Coronary artery (tissue), 2 donors: Measurements from ENCODE around the gene MXI1.
A peak's percentile ranks its signal among the peaks of the same experiment; 100 is the strongest.
"Not testable (repeated sequence)": the region's sequence is repeated elsewhere in the genome, so short reads cannot be mapped to it uniquely, and the experiment has no call there.

Experiments used
- DNase-seq: peaks from one replicate; pipeline ENCODE4 v3.0.0-alpha.2; 2017; ENCODE audit warnings: low spot score
- H3K27ac ChIP-seq, 2 donors: fragments of 200-600 bp; sonication (generic); one replicate each; pipeline ENCODE4 v1.5.1; 2016 to 2019
- H3K4me3 ChIP-seq: fragments of 200-600 bp; sonication (generic); 2 replicates; pipeline ENCODE4 v1.5.1; 2016; ENCODE audit warnings: mild to moderate bottlenecking, moderate library complexity
- TF ChIP-seq, protein P1 (sequence below): fragments of 200-600 bp; sonication (generic); IDR thresholded peaks from one replicate; pipeline ENCODE4 v1.5.1; 2019; ENCODE audit warnings: antibody characterized with exemption

Gene MXI1

DNA sequence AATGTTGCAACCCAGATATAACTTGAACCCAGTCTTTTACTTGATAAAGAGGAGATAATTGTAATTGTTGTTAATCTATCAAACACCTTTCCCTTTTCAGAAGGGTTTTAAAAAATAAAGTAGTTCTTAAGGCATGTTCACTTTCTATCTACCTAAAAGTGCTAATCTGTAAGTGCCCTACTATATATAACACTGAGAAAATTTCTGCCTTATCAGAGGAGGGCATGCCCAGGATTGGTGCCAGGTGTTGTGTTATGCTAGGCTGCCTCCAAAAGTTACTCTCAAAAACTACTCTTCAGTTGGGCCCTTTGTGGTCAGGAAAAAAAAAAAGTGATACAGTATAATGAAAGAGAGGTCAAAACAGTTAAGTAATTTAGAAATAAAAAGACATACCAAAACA is 61.0 kb downstream of the MXI1 start:
- TF ChIP-seq, protein P1, sequence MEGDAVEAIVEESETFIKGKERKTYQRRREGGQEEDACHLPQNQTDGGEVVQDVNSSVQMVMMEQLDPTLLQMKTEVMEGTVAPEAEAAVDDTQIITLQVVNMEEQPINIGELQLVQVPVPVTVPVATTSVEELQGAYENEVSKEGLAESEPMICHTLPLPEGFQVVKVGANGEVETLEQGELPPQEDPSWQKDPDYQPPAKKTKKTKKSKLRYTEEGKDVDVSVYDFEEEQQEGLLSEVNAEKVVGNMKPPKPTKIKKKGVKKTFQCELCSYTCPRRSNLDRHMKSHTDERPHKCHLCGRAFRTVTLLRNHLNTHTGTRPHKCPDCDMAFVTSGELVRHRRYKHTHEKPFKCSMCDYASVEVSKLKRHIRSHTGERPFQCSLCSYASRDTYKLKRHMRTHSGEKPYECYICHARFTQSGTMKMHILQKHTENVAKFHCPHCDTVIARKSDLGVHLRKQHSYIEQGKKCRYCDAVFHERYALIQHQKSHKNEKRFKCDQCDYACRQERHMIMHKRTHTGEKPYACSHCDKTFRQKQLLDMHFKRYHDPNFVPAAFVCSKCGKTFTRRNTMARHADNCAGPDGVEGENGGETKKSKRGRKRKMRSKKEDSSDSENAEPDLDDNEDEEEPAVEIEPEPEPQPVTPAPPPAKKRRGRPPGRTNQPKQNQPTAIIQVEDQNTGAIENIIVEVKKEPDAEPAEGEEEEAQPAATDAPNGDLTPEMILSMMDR: no peak
- peak overlapping the region; percentile 62 for H3K4me3 ChIP-seq
- DNase-seq: no peak
- H3K27ac ChIP-seq: peak overlapping the region; percentile 87 to 88

DNA sequence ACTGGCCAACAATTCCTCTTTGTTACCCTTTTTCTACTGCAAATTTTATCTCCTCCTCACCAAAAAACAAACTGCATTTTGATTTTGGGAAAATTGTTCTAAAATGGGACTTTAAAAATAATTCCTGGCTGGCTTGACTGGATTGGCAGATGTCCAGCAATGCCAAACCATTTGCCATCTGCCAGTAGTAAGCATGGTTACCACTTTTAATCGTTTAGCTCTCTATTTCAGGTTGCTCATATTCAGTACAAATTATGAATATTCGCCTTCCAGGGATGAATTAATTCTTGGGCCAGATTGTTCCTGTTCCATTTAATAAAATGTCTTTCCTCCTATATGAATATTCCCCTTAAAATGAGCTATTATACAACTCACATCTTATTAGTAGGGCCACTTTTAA is 61.6 kb downstream of the MXI1 start:
- Histone ChIP-seq H3K27ac (peak overlapping the region; percentile 87 to 88), H3K4me3 (peak overlapping the region; percentile 62)
- DNase-seq: no peak
- TF ChIP-seq, protein P1: no peak

DNA sequence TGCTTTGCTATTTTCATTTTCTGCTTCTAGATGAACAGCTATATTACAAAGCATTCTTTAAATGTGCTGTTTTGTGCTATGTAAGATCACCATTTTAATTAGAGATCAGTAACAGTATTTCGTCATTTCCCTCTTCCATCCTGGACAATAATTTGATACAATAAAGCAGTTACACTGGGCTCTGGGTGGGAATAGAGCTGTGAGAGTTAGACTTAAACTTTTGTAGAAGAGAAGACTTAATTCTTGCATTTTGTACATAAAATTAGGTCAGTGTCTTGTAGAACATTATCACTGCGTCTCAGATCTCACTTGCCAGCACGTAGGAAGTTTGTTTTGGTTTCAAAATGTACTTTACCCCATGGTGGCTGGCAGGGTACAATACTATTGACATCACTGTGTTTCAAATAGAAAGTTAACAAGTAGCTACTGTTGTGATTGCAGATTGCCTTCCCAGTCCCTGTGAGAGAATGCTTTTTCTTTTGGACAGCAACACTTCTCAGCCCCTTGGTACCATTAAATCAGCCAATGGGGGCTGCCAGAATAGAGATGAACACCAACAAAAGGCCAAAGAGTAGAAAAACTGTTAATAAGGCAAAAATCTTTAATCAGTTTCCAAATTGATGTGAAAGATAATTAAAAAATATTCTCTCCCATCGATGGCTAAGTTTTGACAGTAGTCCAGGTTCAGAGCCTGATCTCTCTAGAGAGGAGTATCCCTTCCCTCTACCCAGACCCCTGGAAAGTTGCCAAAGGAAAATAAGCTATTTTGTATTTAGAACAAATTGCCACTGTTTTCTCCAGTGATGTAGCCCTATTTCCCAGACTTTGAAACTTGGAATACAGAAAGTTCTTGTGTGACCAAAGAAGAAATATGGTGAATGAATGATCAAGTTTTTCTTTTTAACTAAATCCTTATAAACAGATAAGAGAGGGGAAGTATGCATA is 62.2 kb downstream of the MXI1 start:
- no peak for DNase-seq
- Histone ChIP-seq H3K4me3 (peak overlapping the region; percentile 62), H3K27ac (peak overlapping the region; percentile 87 to 88)
- TF ChIP-seq, protein P1: no peak

DNA sequence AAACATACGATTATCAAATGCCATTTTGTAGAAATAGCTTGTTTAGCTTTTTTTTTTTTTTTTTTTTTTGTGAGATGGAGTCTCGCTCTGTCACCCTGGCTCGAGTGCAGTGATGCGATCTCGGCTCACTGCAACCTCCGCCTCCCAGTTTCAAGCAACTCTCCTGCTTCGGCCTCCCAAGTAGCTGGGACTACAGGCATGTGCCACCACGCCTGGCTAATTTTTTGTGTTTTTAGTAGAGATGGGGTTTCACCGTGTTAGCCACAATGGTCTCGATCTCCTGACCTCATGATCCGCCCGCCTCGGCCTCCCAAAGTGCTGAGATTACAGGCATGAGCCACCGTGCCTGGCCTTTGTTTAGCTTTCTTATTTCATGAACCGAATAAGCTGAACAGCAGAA is 65.6 kb downstream of the MXI1 start:
- H3K27ac ChIP-seq: peak overlapping the region; percentile 71 to 80
- DNase-seq: not testable (repeated sequence)

DNA sequence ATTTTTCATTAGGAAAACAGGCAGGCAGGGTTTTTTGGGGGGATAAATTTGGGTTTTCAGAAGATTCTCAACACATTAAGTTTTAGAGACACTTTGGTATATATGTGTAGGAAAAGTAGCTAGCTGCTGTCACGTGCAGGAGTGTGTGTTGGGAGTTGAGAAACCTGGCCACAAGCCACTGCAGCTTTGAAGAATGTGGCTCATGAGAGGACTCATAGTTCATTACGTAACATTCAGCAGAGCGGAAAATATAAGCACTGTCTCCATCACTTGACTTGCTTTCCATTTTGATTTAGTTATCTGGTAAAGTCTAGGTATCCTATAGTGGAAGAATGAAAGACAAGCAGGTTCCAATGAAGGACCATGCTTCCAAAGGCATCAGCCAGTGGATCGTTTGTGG is 66.1 kb downstream of the MXI1 start:
- peak; percentile 77 for DNase-seq
- Histone ChIP-seq H3K27ac (peak overlapping the region; percentile 71 to 80), H3K4me3 (peak overlapping the region; percentile 14)
- TF ChIP-seq, protein P1: no peak

More for the DNA sequence above, 65.6 kb downstream of the MXI1 start:
- H3K4me3 ChIP-seq: not testable (repeated sequence)

DNA sequence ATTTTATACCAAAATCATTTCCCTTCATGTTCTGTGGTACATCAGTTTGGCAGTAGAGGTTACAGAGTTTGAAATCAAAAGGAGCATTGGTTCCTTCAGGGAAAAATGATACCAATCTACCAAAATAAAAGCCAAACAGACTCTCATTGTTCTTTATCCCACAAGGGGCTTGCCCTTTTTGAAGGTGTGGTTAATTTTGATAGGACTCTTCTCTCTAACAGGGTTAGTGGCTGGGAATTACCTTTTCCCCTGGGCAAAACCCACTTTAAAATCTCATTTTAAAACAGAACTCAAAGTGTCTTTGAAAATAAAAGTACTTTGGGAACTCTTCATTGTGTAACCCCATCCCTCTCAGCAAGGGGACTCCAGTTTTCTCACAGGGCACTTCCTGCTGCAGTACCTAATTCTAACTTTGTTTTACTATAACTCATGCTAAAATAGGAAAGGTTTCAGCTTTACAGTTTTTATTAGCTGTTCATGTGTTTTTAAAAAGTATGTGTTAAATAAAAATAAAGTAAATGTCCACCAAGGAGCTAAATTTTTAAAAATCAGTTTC is 66.7 kb downstream of the MXI1 start:
- Histone ChIP-seq H3K27ac (peak overlapping the region; percentile 71 to 80), H3K4me3 (peak overlapping the region; percentile 14)
- TF ChIP-seq, protein P1: no peak
- no peak for DNase-seq

DNA sequence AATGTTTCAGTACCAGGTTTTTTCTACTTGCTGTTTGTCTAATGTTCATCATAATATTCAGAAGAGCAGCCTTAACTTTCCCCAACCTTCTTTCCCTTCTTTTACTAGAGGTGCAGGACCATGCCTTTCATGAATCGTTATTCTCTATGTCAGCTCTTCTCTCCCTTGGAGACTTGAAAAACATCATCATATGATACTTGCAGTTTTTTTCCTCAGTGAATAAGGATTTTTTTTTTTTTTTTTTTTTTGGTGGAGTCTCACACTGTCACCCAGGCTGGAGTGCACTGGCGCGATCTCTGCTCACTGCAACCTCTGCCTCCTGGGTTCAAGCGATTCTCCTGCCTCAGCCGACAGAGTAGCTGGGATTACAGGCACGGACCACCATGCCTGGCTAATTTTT is 67.2 kb downstream of the MXI1 start:
- DNase-seq: no peak
- H3K27ac ChIP-seq: peak overlapping the region; percentile 71 to 80
- H3K4me3 ChIP-seq: no peak overlapping the region
- TF ChIP-seq, protein P1: no peak
